ENCODE data around the gene BIK. TPM values are rescaled to one million over a fixed set of nuclear protein-coding genes. Genes with fewer than 3 reads are reported as not detected.

Gene BIK
- total and polyA plus RNA-seq, 7 donors: not detected

- intact Hi-C loops (cut with DNase I): no loop called here
- Histone ChIP-seq H3K27me3 (ENCODE audit: insufficient read depth in 3 of 3, low read length in 2 of 3) (no peaks in the 10 kb centered on the region), H3K27ac (no peak overlapping the region), H3K36me3 (ENCODE audit: insufficient read depth in 1 of 2, low read depth in 1 of 2) (peaks cover 0 to 31% of the 10 kb centered on the region in 2 donors), H3K4me1 (no peaks in the 10 kb centered on the region), H3K4me3 (no peak overlapping the region), H3K9me3 (no peaks in the 10 kb centered on the region)
- 81 to 83% (median 82%) methylated on average over 14 to 18 of the region's 18 CpGs for WGBS, 3 donors
- peak in 2 of 4 donors; percentile 10 for ATAC-seq
- DNase-seq: peak in 1 of 2 donors; percentile 45
- TF ChIP-seq CTCF (IDR thresholded peaks at IDR 0.05): no peak
Observed at GRCh38 chr22:43163241-43163795, 52.8 kb downstream of the BIK start.

- no peak for TF ChIP-seq CTCF (IDR thresholded peaks at IDR 0.05)
- peaks cover 0 to 38% of the 10 kb centered on the region in 2 donors for H3K36me3 ChIP-seq (ENCODE audit: insufficient read depth in 1 of 2, low read depth in 1 of 2)
- ATAC-seq: no peak
Observed at GRCh38 chr22:43164636-43165035, 54.1 kb downstream of the BIK start.

GRCh38 chr22:43166132-43166930, 55.8 kb downstream of the BIK start:
- Histone ChIP-seq H3K36me3 (ENCODE audit: insufficient read depth in 1 of 2, low read depth in 1 of 2) (peaks cover 0 to 55% of the 10 kb centered on the region in 2 donors), H3K4me1 (no peaks in the 10 kb centered on the region), H3K27me3 (ENCODE audit: insufficient read depth in 3 of 3, low read length in 2 of 3) (no peaks in the 10 kb centered on the region), H3K27ac (no peak overlapping the region), H3K9me3 (no peaks in the 10 kb centered on the region), H3K4me3 (no peak overlapping the region)
- WGBS, 3 donors: 89 to 94% (median 89%) methylated on average over 23 of the region's 23 CpGs
- DNase-seq: no peak
- no peak for ATAC-seq
- intact Hi-C loops (cut with DNase I): no loop called here
- no peak for TF ChIP-seq CTCF (IDR thresholded peaks at IDR 0.05)

More at GRCh38 chr22:43164636-43165035, 54.1 kb downstream of the BIK start:
- no peak for DNase-seq
- H3K27me3 ChIP-seq (ENCODE audit: insufficient read depth in 3 of 3, low read length in 2 of 3): no peaks in the 10 kb centered on the region
- WGBS, 3 donors: 50 to 56% (median 51%) methylated on average over 16 of the region's 16 CpGs
- H3K4me1 ChIP-seq: no peaks in the 10 kb centered on the region
- H3K4me3 ChIP-seq: no peak overlapping the region
- H3K9me3 ChIP-seq: no peaks in the 10 kb centered on the region
- no peak overlapping the region for H3K27ac ChIP-seq
- intact Hi-C loops (cut with DNase I): no loop called here

GRCh38 chr22:43167001-43167589, 56.5 kb downstream of the BIK start:
- H3K27ac ChIP-seq: no peak overlapping the region
- ATAC-seq: no peak
- peaks cover 0 to 62% of the 10 kb centered on the region in 2 donors for H3K36me3 ChIP-seq (ENCODE audit: insufficient read depth in 1 of 2, low read depth in 1 of 2)
- WGBS, 3 donors: 89 to 92% (median 92%) methylated on average over 19 of the region's 19 CpGs
- DNase-seq: no peak
- H3K9me3 ChIP-seq: no peaks in the 10 kb centered on the region
- no peak for TF ChIP-seq CTCF (IDR thresholded peaks at IDR 0.05)
- H3K27me3 ChIP-seq (ENCODE audit: insufficient read depth in 3 of 3, low read length in 2 of 3): no peaks in the 10 kb centered on the region
- H3K4me1 ChIP-seq: no peaks in the 10 kb centered on the region
- intact Hi-C loops (cut with DNase I): no loop called here
- no peak overlapping the region for H3K4me3 ChIP-seq
